Measurements from ENCODE around the gene KIAA1328. TPM values are rescaled to one million over a fixed set of nuclear protein-coding genes. Genes with fewer than 3 reads are reported as not detected.

Gene KIAA1328
- polyA plus RNA-seq, 1 donor from 2014 or later: 8.5 TPM

DNA sequence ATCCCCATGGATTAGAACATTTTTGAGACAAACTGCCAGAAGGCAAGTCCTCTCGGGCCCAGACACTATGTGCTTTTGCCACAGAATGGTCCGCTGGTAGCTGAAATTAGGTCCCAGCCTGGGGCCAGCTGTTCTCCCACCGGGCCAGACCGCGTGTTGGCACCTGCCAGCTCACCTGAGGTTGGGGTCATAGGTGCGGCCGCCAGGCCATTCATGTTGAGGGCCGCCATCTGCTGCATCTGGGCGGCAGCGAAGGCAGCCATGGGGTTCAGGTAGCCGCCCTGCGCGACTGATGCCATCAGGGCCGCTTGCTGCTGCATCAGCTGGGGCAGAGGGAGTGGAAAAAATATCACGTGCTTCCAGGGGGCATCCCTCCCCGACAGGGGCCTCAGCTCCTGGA is 443.9 kb downstream of the KIAA1328 start:
- no peaks in the 10 kb centered on the region for H3K27me3 ChIP-seq (ENCODE audit: insufficient read depth, low read depth, low read length)
- TF ChIP-seq SMC3 (conservative IDR thresholded peaks at IDR 0.05; ENCODE audit: poor library complexity): no peak
- no peak for TF ChIP-seq EZH2 (IDR thresholded peaks at IDR 0.05; ENCODE audit: borderline replicate concordance, insufficient read depth, low read length, poor library complexity, severe bottlenecking)
- no peak overlapping the region for H3K9ac ChIP-seq (ENCODE audit: low read length)
- no peaks in the 10 kb centered on the region for H3K9me2 ChIP-seq (ENCODE audit: insufficient read depth, low read length)
- no peaks in the 10 kb centered on the region for H3K79me2 ChIP-seq (replicated peaks; ENCODE audit: insufficient read depth, low read length)
- no peaks in the 10 kb centered on the region for H4K20me1 ChIP-seq (ENCODE audit: insufficient read depth)
- H3K27ac ChIP-seq (ENCODE audit: low read length): no peak overlapping the region
- H3F3A ChIP-seq (ENCODE audit: insufficient read depth, low read length, poor library complexity, severe bottlenecking): no peaks in the 10 kb centered on the region
- no peaks in the 10 kb centered on the region for H3K9me3 ChIP-seq (ENCODE audit: low read length)
- H3K36me3 ChIP-seq (ENCODE audit: insufficient read depth, low read length): peaks cover 22% of the 10 kb centered on the region
- no peak overlapping the region for H3K4me2 ChIP-seq (ENCODE audit: low read length)
- H2AFZ ChIP-seq (ENCODE audit: low read depth, low read length): no peak overlapping the region
- H3K4me3 ChIP-seq (ENCODE audit: low read length): no peak overlapping the region

DNA sequence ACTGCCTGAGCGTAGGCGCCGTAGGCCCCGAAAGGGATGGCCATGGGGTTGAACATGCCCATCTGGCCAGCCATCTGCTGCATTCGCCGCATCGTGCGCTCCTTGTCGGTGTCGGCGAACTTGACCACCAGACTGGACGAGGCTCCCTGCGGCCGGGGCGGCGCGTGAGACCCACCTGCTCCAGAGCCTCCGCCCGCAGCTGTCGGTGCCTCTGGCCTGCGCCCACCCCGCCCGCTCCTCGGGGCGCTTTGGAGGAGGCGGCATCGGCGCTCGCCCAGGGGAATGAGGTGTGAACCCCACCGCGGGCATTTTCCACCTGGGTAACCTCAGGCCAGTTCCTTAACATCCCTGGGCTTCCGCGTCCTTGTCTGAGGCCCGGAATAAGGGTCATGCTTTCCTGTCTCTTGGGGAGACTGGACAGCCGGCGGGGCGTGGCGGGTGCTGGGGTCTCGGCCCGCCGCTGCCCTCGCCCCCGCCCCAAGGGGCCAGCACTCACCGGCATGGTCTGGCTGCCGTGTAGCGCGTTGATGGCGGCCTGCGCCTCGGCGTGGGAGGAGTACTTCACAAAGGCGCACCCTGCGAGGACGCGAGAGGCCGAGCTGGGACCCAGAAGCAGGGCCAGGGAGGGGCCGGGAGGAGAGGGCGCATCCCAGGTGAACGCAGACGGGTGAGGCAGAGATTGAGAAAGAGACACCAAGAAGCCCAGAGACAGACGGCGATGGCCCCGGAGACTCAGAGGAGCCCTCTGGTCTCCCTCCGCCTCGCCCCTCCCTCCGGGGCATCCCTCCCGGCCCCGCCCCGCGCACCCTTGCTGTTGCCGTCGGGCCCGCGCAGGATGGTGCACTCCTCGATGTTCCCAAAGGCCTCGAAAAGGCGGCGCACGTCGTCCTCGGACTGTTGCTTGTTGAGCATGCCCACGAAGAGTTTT is 445.6 kb downstream of the KIAA1328 start:
- no peaks in the 10 kb centered on the region for H3F3A ChIP-seq (ENCODE audit: insufficient read depth, low read length, poor library complexity, severe bottlenecking)
- H4K20me1 ChIP-seq (ENCODE audit: insufficient read depth): no peaks in the 10 kb centered on the region
- H3K9ac ChIP-seq (ENCODE audit: low read length): no peak overlapping the region
- no peak overlapping the region for H3K27ac ChIP-seq (ENCODE audit: low read length)
- H3K4me2 ChIP-seq (ENCODE audit: low read length): no peak overlapping the region
- H3K9me2 ChIP-seq (ENCODE audit: insufficient read depth, low read length): no peaks in the 10 kb centered on the region
- H3K4me3 ChIP-seq (ENCODE audit: low read length): no peak overlapping the region
- no peaks in the 10 kb centered on the region for H3K79me2 ChIP-seq (replicated peaks; ENCODE audit: insufficient read depth, low read length)
- H3K36me3 ChIP-seq (ENCODE audit: insufficient read depth, low read length): peaks cover 22% of the 10 kb centered on the region
- no peaks in the 10 kb centered on the region for H3K9me3 ChIP-seq (ENCODE audit: low read length)
- no peak overlapping the region for H2AFZ ChIP-seq (ENCODE audit: low read depth, low read length)
- no peak for TF ChIP-seq POLR2AphosphoS5 (IDR thresholded peaks at IDR 0.05)
- TF ChIP-seq EP300 (conservative IDR thresholded peaks at IDR 0.05; ENCODE audit: poor library complexity, severe bottlenecking): no peak
- no peak for TF ChIP-seq SMC3 (conservative IDR thresholded peaks at IDR 0.05; ENCODE audit: poor library complexity)
- TF ChIP-seq RAD21 (conservative IDR thresholded peaks at IDR 0.05): no peak
- no peak for TF ChIP-seq TAF1 (IDR thresholded peaks at IDR 0.05; ENCODE audit: low read depth)
- no peak for TF ChIP-seq CTCF (IDR thresholded peaks at IDR 0.05; ENCODE audit: poor library complexity, severe bottlenecking)
- no peak for TF ChIP-seq EZH2 (IDR thresholded peaks at IDR 0.05; ENCODE audit: borderline replicate concordance, insufficient read depth, low read length, poor library complexity, severe bottlenecking)
- TF ChIP-seq, protein P1, sequence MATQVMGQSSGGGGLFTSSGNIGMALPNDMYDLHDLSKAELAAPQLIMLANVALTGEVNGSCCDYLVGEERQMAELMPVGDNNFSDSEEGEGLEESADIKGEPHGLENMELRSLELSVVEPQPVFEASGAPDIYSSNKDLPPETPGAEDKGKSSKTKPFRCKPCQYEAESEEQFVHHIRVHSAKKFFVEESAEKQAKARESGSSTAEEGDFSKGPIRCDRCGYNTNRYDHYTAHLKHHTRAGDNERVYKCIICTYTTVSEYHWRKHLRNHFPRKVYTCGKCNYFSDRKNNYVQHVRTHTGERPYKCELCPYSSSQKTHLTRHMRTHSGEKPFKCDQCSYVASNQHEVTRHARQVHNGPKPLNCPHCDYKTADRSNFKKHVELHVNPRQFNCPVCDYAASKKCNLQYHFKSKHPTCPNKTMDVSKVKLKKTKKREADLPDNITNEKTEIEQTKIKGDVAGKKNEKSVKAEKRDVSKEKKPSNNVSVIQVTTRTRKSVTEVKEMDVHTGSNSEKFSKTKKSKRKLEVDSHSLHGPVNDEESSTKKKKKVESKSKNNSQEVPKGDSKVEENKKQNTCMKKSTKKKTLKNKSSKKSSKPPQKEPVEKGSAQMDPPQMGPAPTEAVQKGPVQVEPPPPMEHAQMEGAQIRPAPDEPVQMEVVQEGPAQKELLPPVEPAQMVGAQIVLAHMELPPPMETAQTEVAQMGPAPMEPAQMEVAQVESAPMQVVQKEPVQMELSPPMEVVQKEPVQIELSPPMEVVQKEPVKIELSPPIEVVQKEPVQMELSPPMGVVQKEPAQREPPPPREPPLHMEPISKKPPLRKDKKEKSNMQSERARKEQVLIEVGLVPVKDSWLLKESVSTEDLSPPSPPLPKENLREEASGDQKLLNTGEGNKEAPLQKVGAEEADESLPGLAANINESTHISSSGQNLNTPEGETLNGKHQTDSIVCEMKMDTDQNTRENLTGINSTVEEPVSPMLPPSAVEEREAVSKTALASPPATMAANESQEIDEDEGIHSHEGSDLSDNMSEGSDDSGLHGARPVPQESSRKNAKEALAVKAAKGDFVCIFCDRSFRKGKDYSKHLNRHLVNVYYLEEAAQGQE (IDR thresholded peaks at IDR 0.05; ENCODE audit: borderline replicate concordance): no peak
- no peak for TF ChIP-seq MXI1 (conservative IDR thresholded peaks at IDR 0.05; ENCODE audit: poor library complexity, severe bottlenecking)
- no peaks in the 10 kb centered on the region for H3K27me3 ChIP-seq (ENCODE audit: insufficient read depth, low read depth, low read length)

Measured in neural cell (in vitro differentiated cells).